ENCODE results near the gene PLAC1. TPM values are rescaled to one million over a fixed set of nuclear protein-coding genes. Genes with fewer than 3 reads are reported as not detected.

The PLAC1 gene
- total and polyA plus RNA-seq, 3 donors from 2014 or later = 0.81 to 3.0 (median 1.0) TPM

MicroRNAs encoded within 50 kb of the gene (microRNA counts, 767-probe panel; counts per million panel counts)
- 152 to 4,784 counts per million in 2 donors for microRNA hsa-miR-424-5p
- 7,918 to 8,089 counts per million in 2 donors for microRNA hsa-miR-450a-5p
- 0 to 152 counts per million in 2 donors for microRNA hsa-miR-450b-3p
- microRNA hsa-miR-450b-5p = 0 to 152 counts per million in 2 donors
- 4,911 to 6,062 counts per million in 2 donors for microRNA hsa-miR-503
- 1,656 to 3,183 counts per million in 2 donors for microRNA hsa-miR-542-3p
- microRNA hsa-miR-542-5p = 2,360 to 2,575 counts per million in 2 donors

Small RNAs within 50 kb of the gene (microRNA-seq; reads per million reads assigned to microRNA genes)
- gene MIR424 (ENCODE audit: borderline number of aligned reads in 2 of 2, borderline replicate concordance in 1 of 2) (75,010 to 77,508 reads per million in 2 donors), gene MIR450A1 (ENCODE audit: borderline number of aligned reads in 2 of 2, borderline replicate concordance in 1 of 2) (22.2 to 32.5 reads per million in 2 donors), gene MIR450A2 (ENCODE audit: borderline number of aligned reads in 2 of 2, borderline replicate concordance in 1 of 2) (107 to 112 reads per million in 2 donors), gene MIR450B (ENCODE audit: borderline number of aligned reads in 2 of 2, borderline replicate concordance in 1 of 2) (34.8 to 38.0 reads per million in 2 donors), gene MIR503 (ENCODE audit: borderline number of aligned reads in 2 of 2, borderline replicate concordance in 1 of 2) (594 to 849 reads per million in 2 donors), gene MIR542 (ENCODE audit: borderline number of aligned reads in 2 of 2, borderline replicate concordance in 1 of 2) (660 to 752 reads per million in 2 donors)

Small RNAs within 50 kb of the gene (small RNA-seq; reads per million reads assigned to genes)
- gene AC004383.1 (0 reads per million in 2 donors), gene MIR450A1 (0 reads per million in 2 donors), gene MIR450A2 (0 to 0.37 reads per million in 2 donors), gene MIR450B (1.8 to 3.3 reads per million in 2 donors), gene MIR503 (2.8 to 5.4 reads per million in 2 donors), gene MIR542 (10.6 to 12.3 reads per million in 2 donors)

Other genes with a start within 250 kb of the PLAC1 start
- gene HPRT1, start 198.3 kb downstream of the PLAC1 start, total RNA-seq = 100 to 1,000 TPM; 119 to 125 TPM
- gene HPRT1, start 198.3 kb downstream of the PLAC1 start, polyA plus RNA-seq (ENCODE audit: insufficient read depth, low read depth, low replicate concordance) = 170 TPM
- gene PABIR2, start 138.7 kb upstream of the PLAC1 start, total RNA-seq = 100 to 1,000 TPM; 122 to 141 TPM
- gene PABIR2, start 138.7 kb upstream of the PLAC1 start, polyA plus RNA-seq (ENCODE audit: insufficient read depth, low read depth, low replicate concordance) = 62.0 TPM